ENCODE data around the gene ZNF462.

- TF ChIP-seq, protein P1, sequence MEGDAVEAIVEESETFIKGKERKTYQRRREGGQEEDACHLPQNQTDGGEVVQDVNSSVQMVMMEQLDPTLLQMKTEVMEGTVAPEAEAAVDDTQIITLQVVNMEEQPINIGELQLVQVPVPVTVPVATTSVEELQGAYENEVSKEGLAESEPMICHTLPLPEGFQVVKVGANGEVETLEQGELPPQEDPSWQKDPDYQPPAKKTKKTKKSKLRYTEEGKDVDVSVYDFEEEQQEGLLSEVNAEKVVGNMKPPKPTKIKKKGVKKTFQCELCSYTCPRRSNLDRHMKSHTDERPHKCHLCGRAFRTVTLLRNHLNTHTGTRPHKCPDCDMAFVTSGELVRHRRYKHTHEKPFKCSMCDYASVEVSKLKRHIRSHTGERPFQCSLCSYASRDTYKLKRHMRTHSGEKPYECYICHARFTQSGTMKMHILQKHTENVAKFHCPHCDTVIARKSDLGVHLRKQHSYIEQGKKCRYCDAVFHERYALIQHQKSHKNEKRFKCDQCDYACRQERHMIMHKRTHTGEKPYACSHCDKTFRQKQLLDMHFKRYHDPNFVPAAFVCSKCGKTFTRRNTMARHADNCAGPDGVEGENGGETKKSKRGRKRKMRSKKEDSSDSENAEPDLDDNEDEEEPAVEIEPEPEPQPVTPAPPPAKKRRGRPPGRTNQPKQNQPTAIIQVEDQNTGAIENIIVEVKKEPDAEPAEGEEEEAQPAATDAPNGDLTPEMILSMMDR (IDR thresholded peaks at IDR 0.05; ENCODE audit: low read depth, low read length, missing input control): no peak
- TF ChIP-seq EGR1 (IDR thresholded peaks at IDR 0.05; ENCODE audit: low read depth in 2 of 2): no peak
- TF ChIP-seq RAD21 (IDR thresholded peaks at IDR 0.05): no peak
- TF ChIP-seq, protein P2, sequence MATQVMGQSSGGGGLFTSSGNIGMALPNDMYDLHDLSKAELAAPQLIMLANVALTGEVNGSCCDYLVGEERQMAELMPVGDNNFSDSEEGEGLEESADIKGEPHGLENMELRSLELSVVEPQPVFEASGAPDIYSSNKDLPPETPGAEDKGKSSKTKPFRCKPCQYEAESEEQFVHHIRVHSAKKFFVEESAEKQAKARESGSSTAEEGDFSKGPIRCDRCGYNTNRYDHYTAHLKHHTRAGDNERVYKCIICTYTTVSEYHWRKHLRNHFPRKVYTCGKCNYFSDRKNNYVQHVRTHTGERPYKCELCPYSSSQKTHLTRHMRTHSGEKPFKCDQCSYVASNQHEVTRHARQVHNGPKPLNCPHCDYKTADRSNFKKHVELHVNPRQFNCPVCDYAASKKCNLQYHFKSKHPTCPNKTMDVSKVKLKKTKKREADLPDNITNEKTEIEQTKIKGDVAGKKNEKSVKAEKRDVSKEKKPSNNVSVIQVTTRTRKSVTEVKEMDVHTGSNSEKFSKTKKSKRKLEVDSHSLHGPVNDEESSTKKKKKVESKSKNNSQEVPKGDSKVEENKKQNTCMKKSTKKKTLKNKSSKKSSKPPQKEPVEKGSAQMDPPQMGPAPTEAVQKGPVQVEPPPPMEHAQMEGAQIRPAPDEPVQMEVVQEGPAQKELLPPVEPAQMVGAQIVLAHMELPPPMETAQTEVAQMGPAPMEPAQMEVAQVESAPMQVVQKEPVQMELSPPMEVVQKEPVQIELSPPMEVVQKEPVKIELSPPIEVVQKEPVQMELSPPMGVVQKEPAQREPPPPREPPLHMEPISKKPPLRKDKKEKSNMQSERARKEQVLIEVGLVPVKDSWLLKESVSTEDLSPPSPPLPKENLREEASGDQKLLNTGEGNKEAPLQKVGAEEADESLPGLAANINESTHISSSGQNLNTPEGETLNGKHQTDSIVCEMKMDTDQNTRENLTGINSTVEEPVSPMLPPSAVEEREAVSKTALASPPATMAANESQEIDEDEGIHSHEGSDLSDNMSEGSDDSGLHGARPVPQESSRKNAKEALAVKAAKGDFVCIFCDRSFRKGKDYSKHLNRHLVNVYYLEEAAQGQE (IDR thresholded peaks at IDR 0.05): no peak
- no peak for TF ChIP-seq TAF1 (conservative IDR thresholded peaks at IDR 0.05)
- TF ChIP-seq JUND (IDR thresholded peaks at IDR 0.05): no peak
- TF ChIP-seq YY1 (IDR thresholded peaks at IDR 0.05): no peak
- TF ChIP-seq, protein P3, sequence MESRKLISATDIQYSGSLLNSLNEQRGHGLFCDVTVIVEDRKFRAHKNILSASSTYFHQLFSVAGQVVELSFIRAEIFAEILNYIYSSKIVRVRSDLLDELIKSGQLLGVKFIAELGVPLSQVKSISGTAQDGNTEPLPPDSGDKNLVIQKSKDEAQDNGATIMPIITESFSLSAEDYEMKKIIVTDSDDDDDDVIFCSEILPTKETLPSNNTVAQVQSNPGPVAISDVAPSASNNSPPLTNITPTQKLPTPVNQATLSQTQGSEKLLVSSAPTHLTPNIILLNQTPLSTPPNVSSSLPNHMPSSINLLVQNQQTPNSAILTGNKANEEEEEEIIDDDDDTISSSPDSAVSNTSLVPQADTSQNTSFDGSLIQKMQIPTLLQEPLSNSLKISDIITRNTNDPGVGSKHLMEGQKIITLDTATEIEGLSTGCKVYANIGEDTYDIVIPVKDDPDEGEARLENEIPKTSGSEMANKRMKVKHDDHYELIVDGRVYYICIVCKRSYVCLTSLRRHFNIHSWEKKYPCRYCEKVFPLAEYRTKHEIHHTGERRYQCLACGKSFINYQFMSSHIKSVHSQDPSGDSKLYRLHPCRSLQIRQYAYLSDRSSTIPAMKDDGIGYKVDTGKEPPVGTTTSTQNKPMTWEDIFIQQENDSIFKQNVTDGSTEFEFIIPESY (IDR thresholded peaks at IDR 0.05): no peak
- no peak for TF ChIP-seq GABPA (IDR thresholded peaks at IDR 0.05 in 1 of 2, conservative IDR thresholded peaks at IDR 0.05 in 1 of 2)
- no peak for TF ChIP-seq ATF3 (IDR thresholded peaks at IDR 0.05)
Measured at GRCh38 chr9:107043886-107044285, 180.9 kb downstream of the ZNF462 start.

Data from liver (tissue), 3 donors.